Islet of Langerhans (tissue), 1 donor: ENCODE measurements around the gene CLMN.
"Not testable (repeated sequence)": the region's sequence is repeated elsewhere in the genome, so short reads cannot be mapped to it uniquely, and the experiment has no call there.

ENCODE experiments used
- FAIRE-seq: peaks from one replicate; lab custom pipeline; 2011; peaks lifted over from hg19 to GRCh38; lab: Jason Lieb, UNC

CLMN gene

DNA sequence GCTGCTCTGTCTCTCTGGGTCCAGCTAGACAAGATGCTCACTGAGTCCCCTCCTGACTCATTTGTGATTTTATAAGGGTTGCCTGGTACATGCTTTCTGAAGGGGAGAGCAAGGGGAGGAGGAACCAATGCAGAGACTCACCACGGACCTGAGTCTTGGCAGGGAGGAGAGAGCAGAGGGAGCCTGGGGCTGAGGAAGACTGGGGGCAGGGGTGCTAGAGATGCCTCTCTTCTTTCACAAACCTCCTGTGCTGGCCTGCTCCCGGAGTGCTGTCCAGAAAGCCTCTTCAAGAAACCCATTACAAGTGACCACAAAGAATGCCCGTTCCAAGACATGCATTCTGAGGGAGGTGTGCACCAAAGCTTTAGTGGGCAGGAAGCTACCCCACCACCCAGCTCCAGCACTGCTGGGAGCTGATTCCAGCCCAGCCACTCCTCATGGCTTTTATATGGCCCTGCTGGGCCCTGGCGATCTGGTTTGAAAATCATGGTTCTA, 129.3 kb downstream of the CLMN start:
- no peak for FAIRE-seq

DNA sequence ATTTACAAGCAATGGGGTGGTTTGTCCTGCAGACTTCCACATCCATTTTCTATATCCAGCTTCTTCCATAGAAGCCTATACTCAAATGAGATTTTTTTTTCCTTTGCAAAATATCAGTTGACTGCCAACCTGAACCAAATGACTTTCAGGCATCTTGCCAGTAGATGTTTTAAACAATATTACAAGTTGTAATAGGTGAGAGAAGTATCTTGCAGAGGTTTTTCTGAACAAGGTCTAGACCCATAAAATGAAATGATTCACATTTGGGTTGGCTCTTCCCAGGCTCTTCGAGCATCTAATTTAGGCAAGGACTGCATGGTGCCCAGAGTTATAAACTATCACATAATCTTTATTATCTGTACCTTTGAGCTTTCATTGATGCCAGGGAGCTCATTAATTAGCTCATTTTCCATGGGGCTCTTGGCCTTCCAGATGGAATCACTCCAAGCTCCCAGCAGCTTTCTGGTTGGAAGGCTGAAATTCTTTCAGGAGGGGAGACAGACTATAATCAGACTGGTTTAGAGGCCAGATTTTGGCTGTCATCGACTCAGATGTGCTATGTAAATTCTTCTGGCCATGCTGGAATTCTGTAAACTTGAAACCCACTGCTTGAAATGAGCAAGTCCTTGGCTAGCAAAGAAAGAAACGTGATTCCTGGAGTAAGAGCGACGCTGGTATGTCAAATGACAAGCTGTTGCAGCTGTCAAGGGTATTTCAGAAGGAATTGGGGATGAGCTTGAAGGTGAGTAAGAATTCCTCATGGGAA, 130.2 kb downstream of the CLMN start:
- FAIRE-seq, result no peak

DNA sequence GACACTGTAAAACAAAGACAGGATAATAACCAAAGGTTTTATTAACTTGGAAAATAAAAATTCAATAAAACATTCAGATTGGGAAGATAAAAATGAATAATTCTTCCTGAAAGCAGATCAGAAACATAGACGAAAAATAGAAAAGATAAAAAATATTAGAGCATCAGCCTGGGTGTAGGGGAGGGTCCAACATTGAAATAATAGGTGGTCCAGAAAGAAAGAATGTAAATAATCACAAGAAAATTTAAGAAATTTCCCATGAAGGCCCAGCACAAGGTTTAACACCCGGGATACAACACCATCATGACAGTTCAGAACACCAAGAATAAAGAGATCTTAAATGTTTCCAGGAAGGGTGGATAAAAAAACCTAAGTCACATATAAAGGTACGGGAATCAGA, 131.3 kb downstream of the CLMN start:
- FAIRE-seq, result no peak

DNA sequence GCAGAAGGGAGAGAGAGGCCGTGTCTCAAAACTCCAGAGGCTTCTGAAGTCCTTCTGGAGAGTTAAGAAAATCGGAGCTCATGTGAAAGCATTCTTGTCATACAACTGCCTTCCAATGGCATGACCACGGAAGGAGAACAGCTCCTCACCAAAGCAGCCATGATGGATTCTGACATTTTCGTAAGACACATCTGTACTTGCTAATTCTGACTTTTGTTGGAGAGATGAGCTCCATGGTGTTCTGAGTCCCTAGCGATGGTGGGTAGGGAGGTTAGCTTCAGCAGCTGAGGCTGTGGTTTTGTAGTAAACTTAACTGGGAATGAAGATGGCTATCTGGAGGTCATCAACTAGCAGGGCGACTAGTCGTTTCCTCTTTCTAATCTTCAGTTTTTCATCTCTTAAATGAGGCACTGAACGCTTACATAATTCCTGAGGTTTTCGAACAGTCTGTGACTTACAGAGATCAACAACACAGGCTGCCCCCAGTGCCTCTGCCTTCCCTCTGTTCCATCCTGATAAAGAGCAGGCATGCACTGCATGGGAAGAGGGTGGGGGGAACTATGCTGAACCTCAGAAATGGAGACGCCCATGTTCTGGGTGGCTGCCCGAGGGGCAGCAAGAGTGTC, 133.8 kb downstream of the CLMN start:
- no peak for FAIRE-seq

DNA sequence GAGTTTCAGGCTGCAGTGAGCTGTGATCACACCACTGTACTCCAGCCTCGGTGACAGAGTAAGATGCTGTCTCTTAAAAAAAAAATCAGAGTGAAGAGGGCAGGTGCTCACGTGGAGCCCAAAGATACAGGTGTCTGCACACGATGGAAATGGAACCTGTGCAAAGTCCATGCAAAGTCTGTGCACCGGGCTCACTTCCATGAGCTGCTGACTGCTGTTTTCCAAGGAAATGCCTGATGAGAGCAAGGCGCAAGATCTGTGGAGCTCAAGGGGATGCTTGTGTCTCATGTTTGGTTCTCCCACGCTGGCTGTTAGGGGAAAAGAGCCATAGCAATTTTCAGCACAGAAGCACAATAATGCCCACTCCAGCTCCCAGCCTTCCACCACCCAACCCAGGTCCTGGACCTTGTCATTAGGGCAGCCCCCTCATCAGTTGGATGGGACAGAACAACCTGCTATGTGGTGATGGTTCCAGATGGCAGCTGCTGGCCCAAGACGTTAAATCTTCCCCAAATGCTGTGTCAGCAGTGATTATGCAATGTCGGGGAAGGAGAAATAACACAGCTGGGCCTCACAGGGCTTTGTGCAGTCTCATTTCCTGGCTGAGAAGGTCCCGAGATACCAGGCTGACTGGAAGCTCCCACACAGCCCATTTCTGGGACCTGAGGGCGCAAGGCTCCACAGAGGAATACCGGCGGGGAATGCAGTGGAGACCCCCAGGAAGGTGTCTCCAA, 134.5 kb downstream of the CLMN start:
- FAIRE-seq, result no peak

DNA sequence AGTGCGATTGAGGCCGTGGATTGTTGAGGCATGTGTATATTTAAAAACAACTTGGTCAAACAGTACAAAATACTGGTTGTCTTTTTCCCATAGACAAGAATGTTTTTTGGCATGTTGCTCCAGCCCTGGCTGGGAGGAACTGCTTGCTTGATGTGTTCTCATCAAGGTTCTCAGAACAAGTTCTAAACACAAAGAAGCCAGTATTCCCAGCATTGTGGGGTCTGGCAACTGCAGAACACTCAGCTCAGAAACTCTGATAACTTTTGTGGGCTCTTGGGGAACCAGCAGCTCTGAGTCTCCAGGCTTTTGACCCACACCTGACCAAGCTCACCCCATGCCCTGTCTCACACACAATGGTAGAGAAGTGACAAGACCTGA, 135.3 kb downstream of the CLMN start:
- FAIRE-seq, result no peak

DNA sequence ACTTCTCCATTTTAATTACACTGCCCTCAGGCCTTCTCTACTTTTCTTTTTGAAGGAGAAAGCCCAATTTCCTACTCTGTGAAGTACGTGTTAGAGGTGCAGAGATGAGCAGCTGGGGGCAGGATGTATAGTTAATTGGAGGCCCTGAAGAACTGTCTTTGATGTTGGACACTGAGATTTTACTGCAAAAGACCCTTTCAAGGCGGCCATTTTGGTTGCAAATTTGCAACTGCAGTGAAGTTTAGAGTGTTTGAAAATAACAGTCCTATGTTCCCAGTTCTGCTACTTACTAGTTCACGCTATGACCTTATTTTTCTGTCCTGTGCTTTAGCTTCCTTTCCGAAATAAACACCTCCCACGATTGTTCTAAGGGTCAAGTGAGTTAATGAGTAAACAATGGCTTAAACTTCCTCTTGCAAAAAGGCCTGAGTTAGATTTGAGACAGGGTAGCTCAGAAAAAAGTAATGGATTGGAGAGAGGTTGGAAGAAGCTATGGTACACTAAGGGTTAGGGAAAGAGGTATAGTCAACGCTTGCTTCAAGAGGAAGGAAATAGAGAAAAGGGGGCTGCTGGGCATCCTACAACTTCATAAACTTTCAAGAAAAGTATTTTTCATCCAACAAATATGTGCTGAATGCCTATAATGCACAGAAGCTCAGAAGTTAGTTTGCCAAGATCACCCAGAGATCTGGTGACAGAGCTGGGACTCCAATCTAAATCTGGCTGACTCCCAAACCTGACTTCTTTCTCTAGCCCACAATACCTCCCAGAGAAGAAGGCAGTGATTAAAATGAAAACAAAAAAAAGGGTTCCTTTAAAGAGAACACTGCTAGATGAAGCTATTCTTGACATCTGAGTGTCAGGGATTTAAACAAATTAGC, 135.9 kb downstream of the CLMN start:
- no peak for FAIRE-seq

DNA sequence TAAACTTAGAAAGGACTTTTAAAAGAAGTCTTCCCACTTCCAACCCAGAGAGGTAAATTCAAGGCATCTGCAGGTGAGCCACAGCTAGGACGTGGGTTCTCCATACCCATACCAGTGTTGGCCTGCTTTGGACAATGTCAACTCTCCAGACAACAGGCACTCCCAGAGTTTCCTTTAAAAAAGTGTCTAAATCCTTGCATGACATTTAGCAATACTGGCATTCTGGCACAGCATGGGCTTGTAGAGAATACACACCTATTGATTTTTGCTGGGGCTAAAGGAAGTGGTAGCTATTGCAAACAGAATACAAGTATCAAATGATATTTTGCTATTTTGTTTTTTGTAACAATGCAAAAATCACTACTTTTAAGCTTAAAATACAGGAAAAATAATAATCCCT, 136.6 kb downstream of the CLMN start:
- FAIRE-seq, result no peak

DNA sequence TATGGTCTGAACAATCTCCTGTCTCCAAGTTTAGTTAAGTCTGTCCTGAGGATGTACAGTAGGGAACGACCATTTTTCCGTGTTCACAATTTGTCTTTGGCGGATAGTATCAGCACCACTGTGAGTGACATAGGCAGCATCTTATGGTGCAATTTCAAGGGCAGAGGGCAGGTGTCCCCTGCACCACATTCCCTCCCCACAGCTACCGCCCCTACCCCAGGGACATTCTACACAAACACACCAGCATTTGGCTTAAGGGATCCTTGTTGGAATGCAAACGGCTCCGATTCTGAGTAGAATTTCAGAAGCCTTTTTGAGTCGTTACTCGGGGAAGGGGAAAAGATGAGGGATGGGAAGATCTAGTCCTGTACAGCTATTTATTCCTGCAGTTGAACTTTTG, 137.3 kb downstream of the CLMN start:
- FAIRE-seq, result no peak

DNA sequence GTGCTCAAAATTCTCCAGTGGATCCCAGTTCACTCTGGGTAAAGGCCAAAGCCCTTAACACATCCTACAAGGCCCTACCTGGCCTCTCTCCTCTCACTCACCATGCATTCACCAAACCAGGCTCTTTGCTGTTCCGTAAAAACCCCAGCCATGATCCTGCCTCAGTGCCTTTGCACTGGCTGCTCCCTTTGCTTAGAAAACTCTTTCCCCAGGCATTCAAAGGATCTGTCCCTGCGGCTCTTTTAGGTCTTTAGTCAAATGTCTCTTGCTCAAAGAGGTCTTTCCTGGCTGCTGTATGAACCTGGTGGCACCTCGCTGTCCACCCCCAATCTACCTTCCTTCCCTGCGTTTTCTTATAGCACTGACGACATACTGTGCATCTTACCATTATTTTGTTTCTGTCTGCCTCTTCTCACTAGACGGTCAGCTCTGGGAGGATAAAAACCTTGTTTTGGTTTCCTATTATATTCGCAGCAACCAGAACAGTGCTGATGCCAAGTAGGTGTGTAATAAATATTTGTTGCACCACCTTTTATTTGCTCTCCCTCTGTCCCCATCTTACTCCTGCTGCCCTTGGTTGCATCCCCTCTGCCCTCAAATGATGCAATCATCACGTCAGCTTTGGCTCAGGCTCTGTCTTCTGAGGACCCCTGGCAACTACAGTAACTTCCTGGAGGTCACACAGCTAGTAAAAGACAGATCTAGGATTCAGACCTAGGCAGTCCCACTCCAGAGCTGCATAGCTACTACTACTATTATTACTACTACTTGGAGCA, 138.6 kb downstream of the CLMN start:
- FAIRE-seq, result no peak

DNA sequence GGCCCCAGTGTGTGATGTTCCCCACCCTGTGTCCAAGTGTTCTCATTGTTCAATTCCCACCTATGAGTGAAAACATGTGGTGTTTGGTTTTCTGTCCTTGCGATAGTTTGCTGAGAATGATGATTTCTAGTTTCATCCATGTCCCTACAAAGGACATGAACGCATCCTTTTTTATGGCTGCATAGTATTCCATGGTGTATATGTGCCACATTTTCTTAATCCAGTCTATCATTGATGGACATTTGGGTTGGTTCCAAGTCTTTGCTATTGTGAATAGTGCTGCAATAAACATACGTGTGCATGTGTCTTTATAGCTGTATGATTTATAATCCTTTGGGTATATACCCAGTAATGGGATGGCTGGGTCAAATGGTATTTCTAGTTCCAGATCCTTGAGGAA, 144.0 kb downstream of the CLMN start:
- not testable (repeated sequence) for FAIRE-seq

DNA sequence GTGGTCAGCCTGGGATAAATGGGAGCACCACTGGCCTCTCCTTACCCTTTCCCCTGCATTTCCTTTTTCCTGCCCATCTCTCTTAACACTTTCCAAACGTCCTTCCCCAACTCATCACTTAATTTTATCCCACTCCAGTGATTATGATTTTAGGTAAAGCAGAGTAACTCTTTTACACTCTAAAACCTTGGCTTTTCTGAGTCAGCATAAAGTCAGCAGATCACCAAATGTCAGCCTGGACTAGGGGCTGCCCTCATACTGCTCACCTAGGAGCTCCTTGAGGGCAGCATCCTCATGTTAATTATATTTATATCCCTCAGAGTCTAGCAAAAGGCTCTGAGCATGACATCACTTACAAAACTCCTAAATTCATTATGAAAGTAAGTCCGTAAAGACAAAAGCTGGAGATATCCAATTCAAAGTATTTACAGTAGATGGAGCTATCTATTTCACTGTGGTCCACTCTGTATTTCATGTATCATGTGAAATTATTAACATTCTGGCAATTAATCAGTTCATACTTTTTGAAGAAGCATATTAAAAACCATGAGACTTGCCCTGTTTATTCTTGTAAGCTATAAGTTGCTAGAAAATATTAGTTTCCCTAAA, 145.4 kb downstream of the CLMN start:
- peak; percentile 79 for FAIRE-seq

DNA sequence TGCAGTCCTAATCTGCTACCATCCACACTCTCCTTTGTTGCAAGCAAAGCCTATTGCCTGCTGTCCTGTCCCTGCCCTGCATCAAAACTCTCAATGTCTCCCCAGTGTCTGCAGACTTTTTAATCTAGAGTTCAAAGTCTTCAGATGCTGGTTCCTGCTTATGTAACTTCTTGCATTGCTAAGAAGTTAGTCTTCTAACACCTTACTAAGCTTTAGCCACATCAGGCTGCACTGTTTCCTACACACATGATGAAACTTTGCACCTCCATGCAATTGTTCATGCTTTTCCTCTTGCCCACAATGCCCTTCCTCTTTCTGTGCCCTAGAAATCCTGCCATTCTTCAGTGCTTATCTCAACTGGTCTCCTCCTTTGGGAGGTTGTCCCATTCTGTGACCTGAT, 146.2 kb downstream of the CLMN start:
- no peak for FAIRE-seq

DNA sequence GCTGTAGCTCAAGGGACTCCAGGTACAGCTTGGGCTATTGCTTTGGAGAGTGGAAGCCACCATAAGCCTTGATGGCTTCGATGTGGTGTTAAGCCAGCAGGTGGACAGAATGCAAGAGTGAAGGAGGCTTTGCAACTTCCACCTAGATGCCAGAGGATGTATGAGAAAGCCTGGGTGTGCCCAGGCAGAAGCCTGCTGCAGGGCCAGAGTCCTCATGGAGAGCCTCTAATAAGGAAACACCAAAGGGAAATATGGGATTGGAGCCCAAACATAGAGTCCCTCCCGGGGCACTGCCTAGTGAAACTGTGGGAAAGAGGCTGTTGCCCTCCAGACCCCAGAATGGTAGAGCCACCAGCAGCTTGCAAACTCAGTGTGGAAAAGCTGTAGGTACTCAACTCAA, 152.5 kb downstream of the CLMN start:
- no peak for FAIRE-seq

DNA sequence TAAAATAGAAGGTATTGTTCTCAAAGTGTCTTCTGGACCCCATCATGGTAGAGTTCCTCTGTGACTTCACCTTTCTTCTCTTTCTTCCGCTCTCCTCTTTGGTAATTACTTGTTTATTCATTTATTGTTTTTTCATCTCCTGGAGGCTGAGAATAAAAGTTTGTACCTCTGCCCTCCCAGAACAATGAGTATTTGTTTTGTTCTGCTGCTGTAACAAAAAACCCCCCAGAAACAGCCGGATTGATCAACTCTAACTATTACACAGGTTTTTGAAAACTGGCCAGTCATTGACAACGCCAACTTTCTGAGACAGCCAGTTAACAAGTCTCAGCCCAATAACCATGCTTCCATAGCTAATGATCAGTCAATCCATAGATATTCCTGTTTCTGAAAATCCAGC, 154.2 kb downstream of the CLMN start:
- FAIRE-seq, result no peak

DNA sequence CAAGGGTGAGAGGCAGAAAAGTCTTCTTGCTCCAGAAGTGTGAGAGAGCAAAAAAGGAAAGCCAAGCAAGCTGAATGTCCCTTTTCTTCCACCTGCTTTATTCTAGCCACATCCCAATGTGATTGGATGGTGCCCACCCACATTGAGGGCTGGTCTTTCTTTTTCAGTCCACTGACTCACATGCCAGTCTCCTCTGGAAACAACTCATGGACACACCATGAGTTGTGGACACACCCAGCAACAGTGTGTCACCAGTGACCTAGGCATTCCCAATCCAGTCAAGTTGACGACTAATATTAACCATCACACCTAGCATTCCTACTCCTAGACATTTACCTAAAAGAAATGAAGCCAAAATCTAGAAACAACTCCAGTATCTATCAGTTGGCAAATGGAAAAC, 155.2 kb downstream of the CLMN start:
- no peak for FAIRE-seq

DNA sequence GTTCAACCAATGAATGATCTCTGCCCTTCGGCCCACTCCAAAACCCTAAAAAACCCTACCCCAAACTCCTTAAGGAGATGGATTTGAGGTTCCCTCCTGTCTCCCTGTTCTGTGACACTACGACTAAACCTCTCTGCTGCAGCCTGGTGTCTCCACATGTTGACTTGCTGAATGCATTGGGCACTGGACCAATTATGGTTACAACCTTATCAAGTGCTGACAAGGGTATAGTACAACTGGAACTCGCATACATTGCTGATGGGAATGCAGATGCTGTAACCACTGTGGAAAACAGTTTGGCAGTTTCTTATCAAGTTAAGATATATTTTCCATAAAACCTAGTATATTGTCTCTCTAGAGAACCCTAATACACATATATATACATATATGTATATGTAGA, 156.0 kb downstream of the CLMN start:
- no peak for FAIRE-seq

DNA sequence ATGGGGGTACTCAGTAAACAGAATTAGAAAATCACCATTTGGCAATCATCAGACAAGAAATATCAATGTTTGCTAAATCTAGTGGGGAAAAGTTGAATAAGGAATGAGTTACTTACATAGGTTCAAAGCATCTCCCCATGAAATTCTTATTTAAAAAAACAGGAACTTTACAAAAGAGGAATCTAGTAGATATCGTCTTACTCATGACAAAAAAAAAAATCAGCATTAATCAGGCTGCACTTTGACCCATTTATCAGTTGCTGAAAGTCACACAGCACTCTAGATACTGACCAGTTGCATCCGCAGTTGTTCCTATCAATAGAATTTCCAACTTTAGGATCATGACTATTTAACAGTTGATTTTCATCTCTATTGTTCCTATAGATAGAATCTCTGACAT, 156.6 kb downstream of the CLMN start:
- FAIRE-seq, result no peak

DNA sequence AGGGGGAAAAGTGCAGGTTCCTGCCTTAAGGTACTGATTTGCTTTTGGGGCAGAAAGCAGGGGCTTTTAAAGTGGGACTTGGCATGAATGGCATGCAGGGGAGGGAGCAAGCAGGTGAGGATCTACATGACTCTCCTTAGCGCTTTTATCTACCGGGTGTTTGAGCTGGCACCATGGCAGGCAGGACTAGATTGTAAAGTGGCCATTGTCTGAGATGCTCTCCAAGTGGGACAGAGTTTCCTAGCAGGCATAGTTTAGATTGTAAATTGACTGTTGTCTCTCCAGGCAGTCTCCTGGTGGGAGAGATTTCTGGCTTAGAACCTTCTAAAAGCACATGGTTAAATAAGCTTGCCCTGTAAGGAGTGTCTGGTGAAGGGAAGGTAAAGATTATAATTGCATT, 157.1 kb downstream of the CLMN start:
- no peak for FAIRE-seq

DNA sequence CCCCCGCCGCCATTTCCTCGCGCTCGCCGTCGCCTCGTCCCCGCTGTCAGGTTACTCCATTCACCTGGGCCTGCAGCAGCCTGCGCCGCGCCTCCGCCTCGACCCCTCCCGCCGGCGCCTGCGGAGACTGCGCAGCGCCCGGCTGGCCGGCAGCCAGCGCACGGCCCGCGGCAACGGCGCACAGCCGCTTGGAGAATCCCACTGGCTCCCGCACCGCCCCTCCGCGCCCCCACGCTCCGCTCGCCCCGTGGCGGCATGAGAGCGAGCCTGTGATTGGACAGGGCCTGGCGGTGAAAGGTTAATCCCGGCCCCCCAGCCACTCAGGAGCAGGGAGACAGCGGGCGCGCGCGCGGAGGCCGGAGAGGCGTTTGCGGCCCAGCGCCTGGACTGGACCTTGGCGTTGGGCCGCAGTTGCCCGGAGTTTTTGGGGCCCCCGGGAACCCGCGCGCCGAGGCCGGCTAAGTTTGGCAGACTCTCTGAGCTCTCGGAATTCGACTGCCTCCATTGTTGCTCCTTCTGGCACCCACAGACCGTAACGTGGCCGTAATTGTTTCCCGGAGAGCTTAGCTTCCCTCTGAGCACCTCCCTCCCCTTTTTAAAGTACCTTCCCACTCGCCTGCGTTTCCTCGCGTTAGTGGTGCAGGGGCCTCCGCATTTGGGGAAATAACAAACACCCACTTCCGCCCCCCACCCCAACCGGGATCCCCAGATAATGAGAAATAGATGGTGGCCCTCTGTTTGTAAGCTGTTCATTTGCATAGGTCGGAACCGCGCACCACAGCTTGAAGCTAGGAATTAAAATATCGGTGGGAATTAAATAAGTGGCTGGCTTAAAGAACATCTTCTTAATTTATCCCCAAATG, 162.2 kb downstream of the CLMN start, which contains the start of gene DICER1:
Gene DICER1 (minus strand): TSS at position 203 of the 863 bp plus-strand sequence. CDS start 24,071 bp downstream, outside the sequence.
- FAIRE-seq, result no peak
